HL-60/S4 treated with retinoic acid at 250 ng/mL for 4 days and 3 days (cell line): Measurements from ENCODE around the gene RMND5A.
"Not testable (repeated sequence)": the region's sequence is repeated elsewhere in the genome, so short reads cannot be mapped to it uniquely, and the experiment has no call there.

Experiments
- in situ Hi-C: fragments of 300-500 bp; cut with MboI; formaldehyde crosslinking; loops from 2 replicates; pipeline ENCODE4 v1.7.0; 2022; ENCODE audit warnings: low sequenced_read_pairs

Gene RMND5A, protein sequence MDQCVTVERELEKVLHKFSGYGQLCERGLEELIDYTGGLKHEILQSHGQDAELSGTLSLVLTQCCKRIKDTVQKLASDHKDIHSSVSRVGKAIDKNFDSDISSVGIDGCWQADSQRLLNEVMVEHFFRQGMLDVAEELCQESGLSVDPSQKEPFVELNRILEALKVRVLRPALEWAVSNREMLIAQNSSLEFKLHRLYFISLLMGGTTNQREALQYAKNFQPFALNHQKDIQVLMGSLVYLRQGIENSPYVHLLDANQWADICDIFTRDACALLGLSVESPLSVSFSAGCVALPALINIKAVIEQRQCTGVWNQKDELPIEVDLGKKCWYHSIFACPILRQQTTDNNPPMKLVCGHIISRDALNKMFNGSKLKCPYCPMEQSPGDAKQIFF

GRCh38 chr2:86719637-86720539 is at the start of gene RMND5A:
TSS of gene RMND5A (plus strand) at chr2:86720291. CDS start at chr2:86720668, 377 bp downstream.
- in situ Hi-C loops, result not testable (repeated sequence)

DNA sequence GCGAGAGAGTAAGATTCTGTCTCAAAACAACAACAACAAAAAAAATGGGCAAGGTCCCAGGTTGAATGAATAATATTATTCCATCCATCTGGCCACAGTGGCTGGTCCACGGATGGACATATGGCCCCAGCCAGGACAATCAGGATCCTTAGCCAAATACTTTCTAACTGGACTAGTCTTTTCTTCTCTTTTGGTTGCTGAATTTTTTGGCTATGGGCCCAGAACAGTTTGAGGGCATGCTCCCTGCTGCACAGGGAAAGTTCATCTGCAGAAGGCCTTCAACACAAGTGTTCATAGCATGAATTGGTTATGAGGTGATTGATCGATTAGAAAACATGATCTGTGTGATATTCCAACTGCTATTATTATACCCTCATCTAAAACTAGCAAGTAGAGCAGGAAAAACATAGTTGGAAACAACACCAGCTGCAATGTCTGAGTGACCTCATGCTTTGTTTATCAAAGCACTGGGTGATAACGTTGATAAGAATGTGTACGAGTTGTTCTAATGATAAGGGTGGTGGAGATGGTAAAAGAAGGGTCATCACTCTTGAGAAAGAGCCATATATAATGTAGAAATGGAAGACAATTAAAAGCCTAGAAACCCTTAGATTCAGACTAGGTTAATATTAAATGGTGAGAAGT is 48.6 kb upstream of the RMND5A start:
- in situ Hi-C loops, result no loop called here

- in situ Hi-C loops, result no loop called here
Measured at GRCh38 chr2:86672027-86672545, 48.0 kb upstream of the RMND5A start.

DNA sequence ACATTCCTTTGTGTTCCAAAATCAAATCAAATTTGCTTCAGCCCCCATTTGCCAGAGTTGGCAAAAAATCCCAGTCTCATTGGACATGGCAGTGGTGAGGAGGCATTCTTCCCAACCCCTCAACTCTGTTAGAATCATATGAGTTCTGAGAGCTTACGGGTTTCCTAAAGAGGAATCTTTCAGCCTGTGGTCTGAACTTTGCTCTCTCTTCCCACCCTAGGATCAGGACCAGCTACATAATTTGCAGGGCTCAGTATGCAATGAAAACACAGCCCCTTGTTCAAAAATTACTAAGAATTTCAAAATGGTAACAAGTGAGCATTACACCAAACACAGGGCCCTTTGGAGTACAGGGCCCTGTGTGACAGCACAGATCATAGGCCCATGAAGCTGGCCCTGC is 47.1 kb upstream of the RMND5A start:
- in situ Hi-C loops, result no loop called here

DNA sequence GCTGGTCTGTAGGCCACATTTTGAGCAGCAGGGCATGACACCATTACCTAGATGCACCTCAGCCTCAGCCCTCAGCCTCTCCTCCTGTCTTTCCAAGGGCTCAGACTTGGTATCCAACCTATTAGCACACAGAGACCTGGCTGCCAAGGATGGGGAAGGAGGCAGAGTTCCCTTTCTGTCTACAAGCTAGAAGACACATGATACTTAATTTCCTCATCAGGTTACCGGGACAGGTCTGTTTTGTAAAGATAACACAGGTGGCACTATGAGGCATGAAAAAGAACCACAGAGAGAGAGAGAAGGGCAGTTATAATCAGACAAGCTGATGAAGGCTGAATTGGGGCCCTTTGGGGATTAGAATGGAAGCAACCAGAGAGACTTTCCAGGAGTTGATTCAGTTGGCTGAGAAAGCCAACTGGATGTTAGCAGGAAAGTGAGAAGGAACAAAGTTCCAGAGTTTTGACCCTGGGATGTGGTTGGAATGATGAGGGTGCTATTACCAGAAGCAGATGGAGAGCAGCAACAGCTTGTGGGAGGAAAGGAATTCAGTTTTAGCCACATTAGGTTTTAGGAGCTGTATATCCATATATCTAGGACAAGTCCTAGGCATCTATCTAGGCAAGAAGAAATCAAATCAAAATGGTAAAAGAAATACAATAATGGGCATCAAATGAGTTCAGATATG is 46.0 kb upstream of the RMND5A start:
- in situ Hi-C loops, result no loop called here

DNA sequence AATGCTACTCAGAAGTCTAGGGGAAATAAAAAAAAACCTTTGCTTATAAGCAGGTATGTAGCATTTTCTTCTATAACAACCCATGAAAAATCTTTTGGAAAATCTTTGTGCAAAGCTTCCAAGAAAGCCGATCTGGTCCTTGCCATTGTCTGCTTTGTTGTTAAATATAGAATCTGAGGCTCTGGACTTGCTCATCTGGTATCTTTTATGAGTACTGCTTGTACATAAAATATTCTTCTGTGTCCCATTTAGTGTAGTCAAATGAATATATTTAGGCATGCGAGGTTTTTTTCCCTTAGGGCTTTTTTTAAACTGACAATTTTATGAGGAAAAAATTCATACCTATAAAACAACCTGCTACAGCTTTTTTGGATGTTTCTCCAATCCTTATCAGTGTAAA is 45.0 kb upstream of the RMND5A start:
- in situ Hi-C loops, result no loop called here

- in situ Hi-C loops, result no loop called here
Measured at GRCh38 chr2:86675511-86676015, 44.5 kb upstream of the RMND5A start.

- in situ Hi-C loops, result no loop called here
Measured at GRCh38 chr2:86677816-86678215, 42.3 kb upstream of the RMND5A start.

DNA sequence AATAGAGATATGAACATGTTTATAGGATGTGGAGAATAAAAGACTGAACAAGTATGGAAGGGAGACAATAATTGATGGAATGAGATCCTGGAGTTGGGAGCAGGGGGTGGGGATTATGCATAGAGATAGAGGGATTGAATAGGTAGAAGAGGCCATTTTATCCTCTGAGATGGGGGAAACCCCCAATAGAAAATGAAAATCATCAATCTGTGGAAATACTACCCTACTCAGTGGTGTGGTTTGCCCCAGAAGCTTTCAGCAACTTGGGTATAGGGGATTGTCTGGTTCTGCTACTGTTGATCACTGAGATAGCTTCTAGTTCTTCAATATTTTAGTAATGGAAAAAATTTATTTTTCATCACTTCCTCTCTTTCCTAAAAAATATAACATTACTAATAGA is 41.1 kb upstream of the RMND5A start:
- in situ Hi-C loops, result no loop called here

GRCh38 chr2:86685351-86685750 is 34.7 kb upstream of the RMND5A start:
- in situ Hi-C loops, result no loop called here

DNA sequence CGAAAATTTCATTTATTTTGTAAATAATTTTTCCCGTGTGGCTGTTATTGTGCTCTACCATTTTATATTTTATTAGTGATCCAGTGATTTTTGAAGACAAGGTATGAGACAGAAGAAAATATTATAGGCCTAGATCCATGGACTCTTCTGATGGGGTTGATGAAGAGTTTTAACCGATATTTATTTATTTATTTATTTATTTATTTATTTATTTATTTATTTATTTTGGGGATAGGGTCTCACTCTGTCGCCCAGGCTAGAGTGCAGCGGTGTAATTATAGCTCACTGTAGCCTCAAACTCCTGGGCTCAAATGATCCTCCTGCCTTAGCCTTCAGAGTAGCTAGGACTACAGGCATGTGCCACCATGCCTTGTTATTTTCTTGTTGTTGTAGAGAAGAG is 33.6 kb upstream of the RMND5A start:
- in situ Hi-C loops, result no loop called here

DNA sequence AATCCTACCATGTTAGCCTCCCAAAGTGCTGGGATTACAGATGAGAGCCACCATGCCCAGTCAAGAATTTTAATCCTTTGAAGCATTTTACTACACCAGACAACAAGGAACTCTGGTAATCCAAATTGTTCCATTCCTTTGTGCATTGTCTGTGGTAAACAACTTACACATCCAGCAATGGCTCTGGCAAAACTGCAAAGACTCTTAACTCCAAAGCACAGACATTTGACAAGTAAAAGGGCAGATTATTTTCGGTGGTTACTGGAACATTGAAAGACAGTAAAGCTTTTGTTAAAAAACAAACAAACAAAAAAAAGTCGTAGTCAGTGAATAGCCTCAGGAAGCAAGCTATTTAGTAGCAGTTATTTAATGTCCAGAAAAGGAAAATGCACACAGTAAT is 33.2 kb upstream of the RMND5A start:
- in situ Hi-C loops, result no loop called here

DNA sequence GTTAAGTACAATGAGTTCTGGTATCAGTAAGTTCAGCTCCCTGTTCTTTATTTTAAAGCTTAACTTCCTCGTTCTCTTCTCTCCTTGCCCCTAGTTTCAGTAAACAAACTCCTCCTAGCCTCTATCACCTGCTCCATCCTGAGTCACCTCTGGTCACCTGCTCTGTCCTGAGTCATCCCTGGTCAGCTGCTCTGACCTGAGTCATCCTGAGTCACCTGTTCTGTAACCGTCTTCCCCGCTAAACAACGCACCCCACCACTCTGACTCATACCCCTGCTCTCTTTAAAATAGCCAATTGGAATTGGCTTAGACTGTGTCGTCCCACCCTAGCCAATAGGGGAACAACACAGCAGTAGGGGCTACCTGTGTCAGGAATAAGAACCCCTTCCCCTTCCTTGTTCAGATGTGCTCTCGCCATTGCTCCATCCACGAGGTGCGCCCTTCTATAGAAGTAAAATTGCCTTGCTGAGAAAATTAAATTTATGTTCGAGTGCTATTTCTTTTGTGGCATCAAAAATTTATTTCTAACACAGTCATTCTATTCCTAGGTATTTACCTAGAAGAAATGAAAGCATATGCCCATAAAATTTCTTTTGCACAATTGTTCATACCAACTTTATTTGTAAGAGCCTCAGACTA is 24.9 kb upstream of the RMND5A start:
- in situ Hi-C loops, result no loop called here

- in situ Hi-C loops, result no loop called here
Measured at GRCh38 chr2:86697551-86698104, 22.5 kb upstream of the RMND5A start.

DNA sequence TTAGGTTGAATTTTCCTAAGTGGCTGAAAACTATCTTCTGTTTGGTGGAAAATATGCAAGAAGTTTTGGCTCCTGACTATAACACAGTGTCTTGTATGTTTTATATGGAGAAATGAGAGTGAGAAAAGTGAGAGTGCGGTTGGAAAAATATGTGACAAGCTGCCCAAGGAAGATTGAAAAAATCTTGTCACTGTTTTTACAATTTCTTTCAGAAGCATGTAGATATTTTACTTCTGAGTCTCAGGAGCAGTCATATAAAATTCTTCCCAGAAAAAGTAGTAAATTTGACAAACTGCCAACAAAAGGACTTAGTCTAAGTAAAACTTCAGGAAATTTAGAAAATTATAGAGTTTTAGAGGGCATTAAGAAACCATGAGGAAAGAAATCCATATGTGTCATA is 19.4 kb upstream of the RMND5A start:
- in situ Hi-C loops, result no loop called here

GRCh38 chr2:86703704-86704361 is 16.3 kb upstream of the RMND5A start:
- in situ Hi-C loops, result no loop called here

GRCh38 chr2:86704459-86704971 is 15.6 kb upstream of the RMND5A start:
- in situ Hi-C loops, result no loop called here

GRCh38 chr2:86706220-86706619 is 13.9 kb upstream of the RMND5A start:
- in situ Hi-C loops, result no loop called here

- in situ Hi-C loops, result no loop called here
Measured at GRCh38 chr2:86706935-86707334, 13.2 kb upstream of the RMND5A start.
